OCI-LY3 (cell line): Measurements from ENCODE around the gene TUBGCP2.

ENCODE experiments used
- CTCF ChIP-seq: fragments of 200-600, 300-600 bp; sonication (generic); IDR thresholded peaks from 2 replicates; pipeline ENCODE4 v1.5.1; 2014; ENCODE audit warnings: antibody characterized with exemption, low read length, low read depth
- EZH2phosphoT487 ChIP-seq: fragments of 200-600 bp; shearing (Covaris generic); IDR thresholded peaks from 2 replicates; pipeline ENCODE4 v1.6.1; 2018; ENCODE audit warnings: antibody characterized with exemption, mixed run types, low read depth

- peak; percentile 40 for TF ChIP-seq CTCF
- no peak for TF ChIP-seq EZH2phosphoT487
Measured at GRCh38 chr10:133275684-133276092, 33.0 kb downstream of the TUBGCP2 start.
